ENCODE measurements around the gene BRD4.

GRCh38 chr19:15332311-15332996 lies at the start of gene BRD4:
- TF ChIP-seq, protein P1, sequence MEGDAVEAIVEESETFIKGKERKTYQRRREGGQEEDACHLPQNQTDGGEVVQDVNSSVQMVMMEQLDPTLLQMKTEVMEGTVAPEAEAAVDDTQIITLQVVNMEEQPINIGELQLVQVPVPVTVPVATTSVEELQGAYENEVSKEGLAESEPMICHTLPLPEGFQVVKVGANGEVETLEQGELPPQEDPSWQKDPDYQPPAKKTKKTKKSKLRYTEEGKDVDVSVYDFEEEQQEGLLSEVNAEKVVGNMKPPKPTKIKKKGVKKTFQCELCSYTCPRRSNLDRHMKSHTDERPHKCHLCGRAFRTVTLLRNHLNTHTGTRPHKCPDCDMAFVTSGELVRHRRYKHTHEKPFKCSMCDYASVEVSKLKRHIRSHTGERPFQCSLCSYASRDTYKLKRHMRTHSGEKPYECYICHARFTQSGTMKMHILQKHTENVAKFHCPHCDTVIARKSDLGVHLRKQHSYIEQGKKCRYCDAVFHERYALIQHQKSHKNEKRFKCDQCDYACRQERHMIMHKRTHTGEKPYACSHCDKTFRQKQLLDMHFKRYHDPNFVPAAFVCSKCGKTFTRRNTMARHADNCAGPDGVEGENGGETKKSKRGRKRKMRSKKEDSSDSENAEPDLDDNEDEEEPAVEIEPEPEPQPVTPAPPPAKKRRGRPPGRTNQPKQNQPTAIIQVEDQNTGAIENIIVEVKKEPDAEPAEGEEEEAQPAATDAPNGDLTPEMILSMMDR (IDR thresholded peaks at IDR 0.05), result no peak
- TF ChIP-seq EP300 (IDR thresholded peaks at IDR 0.05; ENCODE audit: low read depth), result no peak
- no peak for TF ChIP-seq POLR2A (IDR thresholded peaks at IDR 0.05)
